Vagina (tissue), 2 donors: ENCODE data around the gene GRM2. TPM values are rescaled to one million over a fixed set of nuclear protein-coding genes. Genes with fewer than 3 reads are reported as not detected.
"Not testable (repeated sequence)": the region's sequence is repeated elsewhere in the genome, so short reads cannot be mapped to it uniquely, and the experiment has no call there.

Experiments used
- DNase-seq, 2 donors: peaks; one replicate each; pipeline ENCODE4 v3.0.0-alpha.2; 2017; ENCODE audit errors: extremely low spot score in 2 of 2
- H3K27ac ChIP-seq: fragments of 200-600 bp; sonication (generic); one replicate; pipeline ENCODE4 v1.5.1; 2019
- H3K27me3 ChIP-seq: fragments of 200-600 bp; sonication (generic); one replicate; pipeline ENCODE4 v1.5.1; 2019
- H3K36me3 ChIP-seq, 2 donors: fragments of 200-600 bp; sonication (generic); one replicate each; pipeline ENCODE4 v1.5.1; 2017 to 2019
- H3K4me1 ChIP-seq: fragments of 200-600 bp; sonication (generic); one replicate; pipeline ENCODE4 v1.5.1; 2019
- H3K4me3 ChIP-seq, 2 donors: fragments of 200-600 bp; sonication (generic); 1 replicate in 1 of 2; 2 replicates in 1 of 2; pipeline ENCODE4 v1.5.1; 2016 to 2019
- H3K9me3 ChIP-seq: fragments of 200-600 bp; sonication (generic); one replicate; pipeline ENCODE4 v1.5.1; 2019
- POLR2A ChIP-seq, 2 donors: fragments of 450-650 bp; IDR thresholded peaks; one replicate each; pipeline ENCODE4 v1.6.1; 2017; ENCODE audit warnings: antibody characterized with exemption in 2 of 2, mild to moderate bottlenecking in 2 of 2, moderate library complexity in 2 of 2
- POLR2AphosphoS5 ChIP-seq, 2 donors: sonication (generic); formaldehyde crosslinking; IDR thresholded peaks; one replicate each; pipeline ENCODE4 v1.9.0; 2017; ENCODE audit warnings: antibody characterized with exemption in 2 of 2, mild to moderate bottlenecking in 2 of 2, low read depth in 1 of 2; ENCODE audit not compliant: insufficient read depth in 1 of 2
- intact Hi-C: fragments of 100-400 bp; cut with DNase I; formaldehyde crosslinking; loops from one replicate; pipeline ENCODE4 v1.15.1; 2023
- total RNA-seq: library from RNA; depleted of rRNA; stranded (reverse); fragments of >200 nt; gene quantifications from one replicate; pipeline ENCODE4 v1.2.3, GENCODE V29; 2016
- TF ChIP-seq, protein P1 (sequence below), 3 experiments: fragments of 450-650 bp in 2 of 3; fragments of 200-600 bp in 1 of 3; sonication (generic) in 1 of 3; IDR thresholded peaks; one replicate each; pipeline ENCODE4 v1.5.1; 2017 to 2019; ENCODE audit warnings: antibody characterized with exemption in 3 of 3, mild to moderate bottlenecking in 2 of 3, moderate library complexity in 2 of 3

GRM2 gene
- total RNA-seq, 1 donor from 2014 or later = not detected

DNA sequence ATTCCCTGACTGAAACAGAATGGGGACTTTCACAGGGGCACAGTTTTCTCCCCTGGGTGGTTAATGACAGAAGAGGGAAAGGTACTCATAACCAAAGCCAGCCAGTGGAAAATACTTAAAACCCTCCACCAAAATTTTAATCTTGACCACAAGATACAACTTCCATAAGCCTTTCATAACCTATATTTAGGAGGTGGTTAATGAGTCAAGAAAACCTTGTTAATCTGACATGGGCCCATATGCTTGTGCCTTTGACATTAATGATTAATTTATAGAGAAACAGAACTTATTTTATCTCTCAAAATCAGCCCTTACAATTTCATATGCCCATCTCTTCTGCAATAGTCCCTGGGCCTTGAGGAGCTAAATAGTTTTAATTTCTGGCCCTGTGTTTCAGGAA lies 41.0 kb downstream of the GRM2 start:
- H3K9me3 ChIP-seq = no peaks in the 10 kb centered on the region
- no peak overlapping the region for H3K27ac ChIP-seq
- H3K27me3 ChIP-seq = no peaks in the 10 kb centered on the region
- intact Hi-C loops = no loop called here
- H3K4me3 ChIP-seq = no peak overlapping the region
- TF ChIP-seq, protein P1, sequence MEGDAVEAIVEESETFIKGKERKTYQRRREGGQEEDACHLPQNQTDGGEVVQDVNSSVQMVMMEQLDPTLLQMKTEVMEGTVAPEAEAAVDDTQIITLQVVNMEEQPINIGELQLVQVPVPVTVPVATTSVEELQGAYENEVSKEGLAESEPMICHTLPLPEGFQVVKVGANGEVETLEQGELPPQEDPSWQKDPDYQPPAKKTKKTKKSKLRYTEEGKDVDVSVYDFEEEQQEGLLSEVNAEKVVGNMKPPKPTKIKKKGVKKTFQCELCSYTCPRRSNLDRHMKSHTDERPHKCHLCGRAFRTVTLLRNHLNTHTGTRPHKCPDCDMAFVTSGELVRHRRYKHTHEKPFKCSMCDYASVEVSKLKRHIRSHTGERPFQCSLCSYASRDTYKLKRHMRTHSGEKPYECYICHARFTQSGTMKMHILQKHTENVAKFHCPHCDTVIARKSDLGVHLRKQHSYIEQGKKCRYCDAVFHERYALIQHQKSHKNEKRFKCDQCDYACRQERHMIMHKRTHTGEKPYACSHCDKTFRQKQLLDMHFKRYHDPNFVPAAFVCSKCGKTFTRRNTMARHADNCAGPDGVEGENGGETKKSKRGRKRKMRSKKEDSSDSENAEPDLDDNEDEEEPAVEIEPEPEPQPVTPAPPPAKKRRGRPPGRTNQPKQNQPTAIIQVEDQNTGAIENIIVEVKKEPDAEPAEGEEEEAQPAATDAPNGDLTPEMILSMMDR (IDR thresholded peaks at IDR 0.05) = no peak
- TF ChIP-seq POLR2AphosphoS5 (IDR thresholded peaks at IDR 0.05; ENCODE audit: insufficient read depth in 1 of 2, low read depth in 1 of 2) (no peak), POLR2A (IDR thresholded peaks at IDR 0.05) (no peak)
- H3K36me3 ChIP-seq = no peaks in the 10 kb centered on the region
- H3K4me1 ChIP-seq = no peaks in the 10 kb centered on the region
- no peak for DNase-seq

DNA sequence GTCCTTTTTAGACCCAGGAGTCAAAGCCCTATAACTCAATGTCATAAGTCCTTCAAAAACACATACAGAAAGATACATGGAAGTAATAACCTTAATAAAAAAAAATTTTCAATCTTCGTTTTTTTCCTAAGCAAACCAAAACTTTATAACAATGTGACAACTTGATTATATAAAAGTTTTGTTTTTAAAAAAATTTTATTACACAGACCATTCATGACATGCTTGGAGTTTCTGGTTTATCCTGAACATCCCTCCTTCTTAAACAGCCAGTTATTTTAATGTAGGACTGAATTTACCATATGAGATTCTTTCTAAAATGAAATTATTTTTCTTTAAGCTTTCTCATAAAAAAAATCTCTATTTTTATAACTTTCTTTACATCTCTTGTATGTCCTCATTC lies 41.5 kb downstream of the GRM2 start:
- TF ChIP-seq, protein P1 (IDR thresholded peaks at IDR 0.05) = no peak
- TF ChIP-seq POLR2A (IDR thresholded peaks at IDR 0.05) (no peak), POLR2AphosphoS5 (IDR thresholded peaks at IDR 0.05; ENCODE audit: insufficient read depth in 1 of 2, low read depth in 1 of 2) (no peak)
- DNase-seq = no peak
- H3K27ac ChIP-seq = no peak overlapping the region
- intact Hi-C loops = no loop called here
- no peaks in the 10 kb centered on the region for H3K36me3 ChIP-seq
- H3K4me3 ChIP-seq = no peak overlapping the region
- no peaks in the 10 kb centered on the region for H3K4me1 ChIP-seq
- no peaks in the 10 kb centered on the region for H3K27me3 ChIP-seq
- no peaks in the 10 kb centered on the region for H3K9me3 ChIP-seq

DNA sequence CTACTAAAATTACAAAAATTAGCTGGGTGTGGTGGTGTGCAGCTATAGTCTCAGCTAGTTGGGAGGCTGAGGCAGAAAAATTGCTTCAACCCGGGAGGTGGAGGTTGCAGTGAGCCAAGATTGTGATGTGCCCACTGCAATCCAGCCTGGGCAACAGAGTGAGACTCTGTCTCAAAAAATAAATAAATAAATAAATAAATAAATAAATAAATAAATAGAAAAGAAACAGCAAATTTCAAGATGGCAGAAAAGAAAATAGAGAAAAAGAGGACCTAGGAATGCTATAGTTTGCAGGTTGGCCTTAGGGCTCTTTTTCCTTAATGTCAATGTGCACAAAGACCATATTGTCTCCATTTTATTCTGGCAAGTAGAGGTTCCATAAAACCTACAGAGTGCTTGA lies 44.0 kb downstream of the GRM2 start:
- intact Hi-C loops = no loop called here

DNA sequence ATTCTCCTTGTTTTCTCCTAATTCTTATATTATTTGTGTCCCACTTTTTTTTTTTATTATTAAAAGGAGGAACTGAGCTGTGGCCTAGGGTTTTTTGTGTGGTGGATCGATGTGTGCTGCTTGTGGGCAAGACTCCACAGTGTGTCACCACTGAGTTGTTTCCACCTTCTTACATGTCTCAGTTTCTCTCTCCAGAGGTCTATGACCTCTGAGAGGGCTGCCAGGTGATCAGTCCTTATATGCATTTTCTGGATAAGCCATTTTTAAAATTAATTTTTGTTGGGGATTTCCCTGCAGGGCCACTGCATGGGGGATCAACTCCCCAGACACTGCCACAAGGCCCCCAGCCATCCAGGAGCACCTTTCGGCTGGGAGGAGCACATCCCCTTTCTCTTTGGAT lies 44.4 kb downstream of the GRM2 start:
- no peak for DNase-seq
- H3K27ac ChIP-seq = no peak overlapping the region
- H3K4me3 ChIP-seq = no peak overlapping the region
- intact Hi-C loops = no loop called here
- TF ChIP-seq POLR2AphosphoS5 (IDR thresholded peaks at IDR 0.05; ENCODE audit: insufficient read depth in 1 of 2, low read depth in 1 of 2) = no peak
- TF ChIP-seq, protein P1 (IDR thresholded peaks at IDR 0.05) = no peak
- no peak for TF ChIP-seq POLR2A (IDR thresholded peaks at IDR 0.05)
- no peaks in the 10 kb centered on the region for H3K27me3 ChIP-seq
- no peaks in the 10 kb centered on the region for H3K36me3 ChIP-seq
- no peaks in the 10 kb centered on the region for H3K4me1 ChIP-seq
- H3K9me3 ChIP-seq = no peaks in the 10 kb centered on the region

More for the DNA sequence above, 44.0 kb downstream of the GRM2 start:
- Histone ChIP-seq H3K4me3 (no peak overlapping the region), H3K9me3 (no peaks in the 10 kb centered on the region), H3K4me1 (no peaks in the 10 kb centered on the region), H3K36me3 (no peaks in the 10 kb centered on the region), H3K27me3 (no peaks in the 10 kb centered on the region), H3K27ac (no peak overlapping the region)
- TF ChIP-seq, protein P1 (IDR thresholded peaks at IDR 0.05) = no peak
- DNase-seq = no peak

DNA sequence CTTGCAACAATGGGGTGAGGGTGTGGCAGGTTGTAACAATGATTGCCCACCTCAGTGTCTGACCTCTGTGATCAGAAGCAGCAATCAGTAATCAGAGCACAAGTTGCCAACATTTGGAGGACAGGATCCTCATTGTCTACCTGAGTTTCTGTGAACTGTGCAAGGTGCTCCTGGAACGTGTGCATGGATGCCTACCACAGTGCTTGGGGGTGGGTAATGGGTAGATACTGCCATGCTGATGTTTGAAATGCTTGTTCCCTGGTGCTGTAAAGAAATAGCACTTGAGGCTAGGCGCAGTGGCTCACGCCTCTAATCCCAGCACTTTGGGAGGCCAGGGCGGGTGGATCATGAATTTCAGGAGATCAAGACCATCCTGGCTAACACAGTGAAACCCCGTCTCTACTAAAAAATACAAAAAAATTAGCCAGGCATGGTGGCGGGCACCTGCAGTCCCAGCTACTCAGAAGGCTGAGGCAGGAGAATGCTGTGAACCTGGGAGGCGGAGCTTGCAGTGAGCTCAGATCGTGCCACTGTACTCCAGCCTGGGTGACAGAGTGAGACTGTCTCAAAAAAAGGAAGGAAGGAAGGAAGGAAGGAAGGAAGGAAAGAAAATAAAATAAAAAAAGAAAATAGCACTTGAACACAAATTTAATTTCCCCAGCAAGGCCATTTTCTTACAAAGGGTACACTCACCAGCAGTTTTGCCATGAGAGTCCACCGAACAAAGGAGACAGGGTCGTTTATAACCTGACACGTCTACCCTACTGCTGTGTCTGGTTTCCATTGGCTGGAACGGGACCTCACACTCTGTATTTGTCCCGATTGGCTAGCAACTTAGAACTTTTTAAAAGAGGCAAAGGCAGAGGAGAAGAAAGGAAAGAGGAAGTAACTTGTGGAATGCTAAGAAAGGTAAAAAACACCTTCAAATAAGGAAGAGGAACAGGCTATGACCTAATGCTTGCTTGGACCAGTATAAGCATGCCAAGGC lies 47.2 kb downstream of the GRM2 start:
- DNase-seq, H3K9me3 ChIP-seq, H3K36me3 ChIP-seq, H3K27ac ChIP-seq, H3K27me3 ChIP-seq, H3K4me1 ChIP-seq, intact Hi-C loops, H3K4me3 ChIP-seq: not testable (repeated sequence)
